C4-2B (cell line): ENCODE data around the gene FAM83E.
"Not testable (repeated sequence)": the region's sequence is repeated elsewhere in the genome, so short reads cannot be mapped to it uniquely, and the experiment has no call there.

Source experiments
- ZFX ChIP-seq: fragments of 450-650 bp; IDR thresholded peaks from 2 replicates; pipeline ENCODE4 v1.6.1; 2017
- TF ChIP-seq, protein P1 (sequence below): fragments of 450-650 bp; conservative IDR thresholded peaks from 2 replicates; pipeline ENCODE4 v1.5.1; 2017; ENCODE audit warnings: mild to moderate bottlenecking

DNA sequence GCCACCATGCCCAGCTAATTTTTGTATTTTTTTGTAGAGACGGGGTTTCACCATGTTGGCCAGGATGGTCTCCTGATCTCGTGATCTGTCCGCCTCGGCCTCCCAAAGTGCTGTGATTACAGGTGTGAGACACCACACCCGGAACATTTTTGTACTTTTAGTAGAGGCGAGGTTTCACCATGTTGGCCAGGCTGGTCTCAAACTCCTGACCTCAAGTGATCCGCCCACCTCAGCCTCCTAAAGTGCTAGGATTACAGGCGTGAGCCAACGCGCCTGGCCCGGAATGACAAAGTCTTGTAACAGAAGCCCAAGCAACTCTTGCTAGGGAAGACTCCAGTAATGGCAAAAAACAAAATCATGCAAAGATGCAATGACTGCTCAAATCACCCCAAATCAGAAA is 17.4 kb upstream of the FAM83E start:
- TF ChIP-seq, protein P1, sequence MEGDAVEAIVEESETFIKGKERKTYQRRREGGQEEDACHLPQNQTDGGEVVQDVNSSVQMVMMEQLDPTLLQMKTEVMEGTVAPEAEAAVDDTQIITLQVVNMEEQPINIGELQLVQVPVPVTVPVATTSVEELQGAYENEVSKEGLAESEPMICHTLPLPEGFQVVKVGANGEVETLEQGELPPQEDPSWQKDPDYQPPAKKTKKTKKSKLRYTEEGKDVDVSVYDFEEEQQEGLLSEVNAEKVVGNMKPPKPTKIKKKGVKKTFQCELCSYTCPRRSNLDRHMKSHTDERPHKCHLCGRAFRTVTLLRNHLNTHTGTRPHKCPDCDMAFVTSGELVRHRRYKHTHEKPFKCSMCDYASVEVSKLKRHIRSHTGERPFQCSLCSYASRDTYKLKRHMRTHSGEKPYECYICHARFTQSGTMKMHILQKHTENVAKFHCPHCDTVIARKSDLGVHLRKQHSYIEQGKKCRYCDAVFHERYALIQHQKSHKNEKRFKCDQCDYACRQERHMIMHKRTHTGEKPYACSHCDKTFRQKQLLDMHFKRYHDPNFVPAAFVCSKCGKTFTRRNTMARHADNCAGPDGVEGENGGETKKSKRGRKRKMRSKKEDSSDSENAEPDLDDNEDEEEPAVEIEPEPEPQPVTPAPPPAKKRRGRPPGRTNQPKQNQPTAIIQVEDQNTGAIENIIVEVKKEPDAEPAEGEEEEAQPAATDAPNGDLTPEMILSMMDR: not testable (repeated sequence)
- not testable (repeated sequence) for TF ChIP-seq ZFX
